ENCODE results near the gene DHRS13. TPM values are rescaled to one million over a fixed set of nuclear protein-coding genes. Genes with fewer than 3 reads are reported as not detected.
A peak's percentile ranks its signal among the peaks of the same experiment; 100 is the strongest.

The DHRS13 gene
- total RNA-seq, 4 donors from 2014 or later, result 3.3 to 10.0 (median 7.1) TPM

DNA sequence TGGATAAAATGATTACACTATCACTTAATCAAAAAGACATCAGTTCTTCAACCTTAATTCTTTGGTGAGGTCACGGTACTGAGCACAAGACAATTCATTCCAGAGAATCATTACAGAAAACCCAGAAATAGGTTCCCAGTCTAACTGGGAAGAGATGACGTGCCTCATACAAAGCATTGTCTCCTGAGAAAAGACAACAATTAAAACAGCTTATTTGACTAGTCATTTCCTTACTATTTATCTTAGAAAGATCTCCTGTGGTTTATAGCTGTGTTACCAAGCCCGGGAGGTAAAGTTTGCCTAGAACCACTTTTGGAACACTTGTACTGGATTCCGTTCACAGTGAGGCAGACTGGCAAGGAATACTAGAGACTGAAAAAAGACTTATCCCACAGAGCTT, 43.4 kb upstream of the DHRS13 start:
- H3K27me3 ChIP-seq, result no peaks in the 10 kb centered on the region
- no peak overlapping the region for H3K4me3 ChIP-seq
- TF ChIP-seq, protein P1, sequence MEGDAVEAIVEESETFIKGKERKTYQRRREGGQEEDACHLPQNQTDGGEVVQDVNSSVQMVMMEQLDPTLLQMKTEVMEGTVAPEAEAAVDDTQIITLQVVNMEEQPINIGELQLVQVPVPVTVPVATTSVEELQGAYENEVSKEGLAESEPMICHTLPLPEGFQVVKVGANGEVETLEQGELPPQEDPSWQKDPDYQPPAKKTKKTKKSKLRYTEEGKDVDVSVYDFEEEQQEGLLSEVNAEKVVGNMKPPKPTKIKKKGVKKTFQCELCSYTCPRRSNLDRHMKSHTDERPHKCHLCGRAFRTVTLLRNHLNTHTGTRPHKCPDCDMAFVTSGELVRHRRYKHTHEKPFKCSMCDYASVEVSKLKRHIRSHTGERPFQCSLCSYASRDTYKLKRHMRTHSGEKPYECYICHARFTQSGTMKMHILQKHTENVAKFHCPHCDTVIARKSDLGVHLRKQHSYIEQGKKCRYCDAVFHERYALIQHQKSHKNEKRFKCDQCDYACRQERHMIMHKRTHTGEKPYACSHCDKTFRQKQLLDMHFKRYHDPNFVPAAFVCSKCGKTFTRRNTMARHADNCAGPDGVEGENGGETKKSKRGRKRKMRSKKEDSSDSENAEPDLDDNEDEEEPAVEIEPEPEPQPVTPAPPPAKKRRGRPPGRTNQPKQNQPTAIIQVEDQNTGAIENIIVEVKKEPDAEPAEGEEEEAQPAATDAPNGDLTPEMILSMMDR (IDR thresholded peaks at IDR 0.05), result no peak
- no peak for TF ChIP-seq POLR2A (IDR thresholded peaks at IDR 0.05)
- H3K4me1 ChIP-seq, result peaks cover 0 to 39% (median 9%) of the 10 kb centered on the region in 4 donors
- no peak for DNase-seq
- no peaks in the 10 kb centered on the region for H3K9me3 ChIP-seq
- peak overlapping the region in 3 of 4 donors; percentile 1 to 30 (median 10) for H3K27ac ChIP-seq
- peaks cover 0 to 3% (median 0%) of the 10 kb centered on the region in 3 donors for H3K36me3 ChIP-seq

DNA sequence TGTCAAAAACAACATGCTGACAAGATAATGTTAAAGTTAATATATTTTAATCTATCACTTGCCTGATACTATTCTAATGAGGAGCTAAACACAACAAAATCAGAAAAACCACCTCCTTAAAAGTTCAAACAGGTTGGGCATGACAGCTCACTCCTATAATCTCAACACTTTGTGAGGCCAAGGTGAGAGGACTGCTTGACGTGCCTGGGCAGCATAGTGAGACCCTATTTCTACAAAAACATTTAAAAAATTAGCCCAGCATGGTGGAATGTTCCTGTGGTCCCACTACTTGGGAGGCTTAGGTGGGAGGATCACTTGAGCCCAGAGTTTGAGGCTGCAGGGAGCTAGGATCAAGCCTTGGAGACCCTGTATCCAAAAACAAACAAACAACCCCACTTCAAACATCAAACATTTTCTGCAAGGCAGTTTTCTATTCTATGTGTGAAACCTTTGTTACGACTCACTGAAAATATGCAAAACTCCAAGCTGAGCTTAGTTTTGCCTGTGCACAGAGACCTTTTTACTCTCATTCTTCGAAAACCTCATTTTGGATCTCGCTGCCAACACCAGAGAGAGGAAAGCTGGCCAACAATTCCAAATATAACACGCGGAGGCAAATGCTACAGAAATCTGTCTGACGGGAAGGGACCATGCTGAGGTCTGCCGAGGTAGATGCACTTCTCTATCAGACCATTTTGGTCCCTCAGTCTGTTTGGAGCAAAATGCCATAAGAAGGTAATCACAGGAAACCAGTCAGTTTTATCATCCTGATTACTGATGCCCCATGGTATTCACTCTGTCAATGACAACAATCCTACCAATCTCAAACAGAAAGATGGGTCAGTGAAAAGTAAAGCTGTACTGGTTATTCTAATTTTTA, 42.2 kb upstream of the DHRS13 start:
- no peaks in the 10 kb centered on the region for H3K27me3 ChIP-seq
- H3K4me3 ChIP-seq, result no peak overlapping the region
- H3K36me3 ChIP-seq, result peaks cover 0 to 3% (median 0%) of the 10 kb centered on the region in 3 donors
- no peak overlapping the region for H3K27ac ChIP-seq
- H3K9me3 ChIP-seq, result no peaks in the 10 kb centered on the region
- TF ChIP-seq, protein P1 (IDR thresholded peaks at IDR 0.05), result no peak
- DNase-seq, result peak in 1 of 3 donors; percentile 4
- H3K4me1 ChIP-seq, result peaks cover 0 to 39% (median 9%) of the 10 kb centered on the region in 4 donors

DNA sequence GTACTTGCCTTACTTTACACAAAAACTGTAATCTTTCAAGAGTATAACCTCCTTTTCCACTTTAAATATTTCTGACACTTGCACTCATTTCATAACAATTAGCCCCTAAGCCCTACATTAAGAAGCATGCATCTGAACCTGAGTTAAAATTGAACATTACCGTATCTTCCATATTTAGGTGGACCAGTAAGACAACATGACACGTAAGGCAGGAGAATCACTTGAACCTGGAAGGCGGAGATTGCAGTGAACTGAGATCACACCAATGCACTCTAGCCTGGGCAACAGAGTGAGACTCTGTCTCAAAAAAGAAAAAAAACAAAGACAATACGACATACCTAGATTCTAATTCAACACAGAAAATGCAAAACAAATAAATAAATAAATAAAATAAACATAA, 41.5 kb upstream of the DHRS13 start:
- Histone ChIP-seq H3K36me3 (peaks cover 0 to 3% (median 0%) of the 10 kb centered on the region in 3 donors), H3K4me3 (no peak overlapping the region), H3K9me3 (no peaks in the 10 kb centered on the region), H3K4me1 (peaks cover 0 to 40% (median 9%) of the 10 kb centered on the region in 4 donors), H3K27ac (no peak overlapping the region), H3K27me3 (no peaks in the 10 kb centered on the region)
- TF ChIP-seq POLR2A (IDR thresholded peaks at IDR 0.05), result no peak
- TF ChIP-seq, protein P1 (IDR thresholded peaks at IDR 0.05), result no peak
- DNase-seq, result no peak

DNA sequence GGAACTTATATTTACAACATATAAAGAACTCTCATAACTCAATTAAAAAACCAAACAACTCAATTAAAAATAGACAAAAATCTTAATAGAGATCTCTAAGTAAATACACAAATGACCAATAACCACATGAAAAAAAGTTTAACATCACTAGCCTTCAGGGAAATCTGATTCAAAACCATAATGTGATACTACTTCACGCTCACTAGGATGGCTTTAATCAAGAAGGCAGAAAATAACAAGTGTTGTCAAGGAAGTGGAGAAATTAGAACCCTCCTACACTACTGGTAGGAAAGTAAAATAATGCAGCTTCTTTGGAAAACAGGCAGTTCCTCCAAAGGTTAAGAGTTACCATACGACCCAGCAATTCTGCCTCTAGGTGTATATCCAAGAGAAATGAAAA, 40.0 kb upstream of the DHRS13 start:
- H3K4me1 ChIP-seq, result peaks cover 0 to 46% (median 6%) of the 10 kb centered on the region in 4 donors
- no peak for DNase-seq

DNA sequence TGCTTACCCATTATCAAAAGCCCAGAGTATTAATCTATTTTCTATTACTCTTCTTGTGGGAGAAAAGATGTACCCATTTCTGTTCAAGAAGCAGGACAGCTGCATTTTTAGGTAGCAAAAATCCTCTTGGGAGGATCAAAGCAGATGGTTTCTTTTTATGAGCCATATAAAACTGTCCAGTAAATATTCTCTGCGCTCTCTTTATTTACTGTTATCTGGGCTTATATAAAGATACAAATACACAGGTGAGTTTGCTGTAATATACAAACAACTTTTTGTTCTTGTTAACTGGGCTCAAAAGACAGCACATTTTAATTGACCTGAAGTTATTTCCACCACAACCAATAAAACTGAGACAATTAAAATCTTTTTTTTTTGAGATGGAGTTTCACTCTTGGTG, 38.4 kb upstream of the DHRS13 start:
- Histone ChIP-seq H3K4me1 (peaks cover 3 to 47% (median 5%) of the 10 kb centered on the region in 4 donors), H3K27ac (no peak overlapping the region), H3K27me3 (no peaks in the 10 kb centered on the region), H3K4me3 (no peak overlapping the region), H3K9me3 (no peaks in the 10 kb centered on the region), H3K36me3 (no peaks in the 10 kb centered on the region)
- no peak for DNase-seq
- TF ChIP-seq POLR2A (IDR thresholded peaks at IDR 0.05), result no peak
- TF ChIP-seq, protein P1 (IDR thresholded peaks at IDR 0.05), result no peak

More for the DNA sequence above, 40.0 kb upstream of the DHRS13 start:
- TF ChIP-seq, protein P1 (IDR thresholded peaks at IDR 0.05), result no peak
- no peak for TF ChIP-seq POLR2A (IDR thresholded peaks at IDR 0.05)
- no peaks in the 10 kb centered on the region for H3K27me3 ChIP-seq
- no peak overlapping the region for H3K4me3 ChIP-seq
- no peak overlapping the region for H3K27ac ChIP-seq
- no peaks in the 10 kb centered on the region for H3K9me3 ChIP-seq
- H3K36me3 ChIP-seq, result peaks cover 0 to 3% (median 0%) of the 10 kb centered on the region in 3 donors
